Effector CD4-positive, alpha-beta T cell (primary cell): Measurements from ENCODE around the gene PXT1.

Experiments used
- DNase-seq: peaks from one replicate; pipeline ENCODE4 v3.0.0-alpha.2; 2020

PXT1 gene

DNA sequence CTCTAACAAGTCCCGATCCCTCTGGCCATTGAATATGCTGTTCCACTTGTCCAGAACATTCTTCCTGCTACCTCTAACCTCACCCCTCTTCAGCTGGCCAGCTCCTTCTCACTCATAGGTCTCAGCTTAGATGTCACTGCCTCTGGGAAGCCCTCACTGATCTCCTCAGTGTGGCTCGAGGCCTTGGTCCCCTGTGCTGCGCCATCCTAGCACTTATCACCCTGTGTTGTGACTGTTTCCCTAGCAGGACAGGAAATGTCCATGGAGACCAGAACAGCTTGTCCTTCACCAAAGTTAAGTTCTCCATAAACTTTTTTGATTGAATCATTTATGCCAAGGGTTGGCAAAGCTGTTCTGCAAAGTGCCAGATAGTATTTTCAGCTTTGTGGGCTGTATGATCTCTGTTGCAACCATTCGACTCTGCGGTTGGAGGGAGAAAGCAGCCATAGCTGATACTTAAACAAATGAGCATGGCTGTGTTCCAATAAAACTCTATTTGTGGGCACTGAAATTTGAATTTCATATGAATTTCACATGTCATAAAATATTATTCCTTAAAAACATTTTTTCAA, 99.5 kb downstream of the PXT1 start:
- DNase-seq, result no peak

DNA sequence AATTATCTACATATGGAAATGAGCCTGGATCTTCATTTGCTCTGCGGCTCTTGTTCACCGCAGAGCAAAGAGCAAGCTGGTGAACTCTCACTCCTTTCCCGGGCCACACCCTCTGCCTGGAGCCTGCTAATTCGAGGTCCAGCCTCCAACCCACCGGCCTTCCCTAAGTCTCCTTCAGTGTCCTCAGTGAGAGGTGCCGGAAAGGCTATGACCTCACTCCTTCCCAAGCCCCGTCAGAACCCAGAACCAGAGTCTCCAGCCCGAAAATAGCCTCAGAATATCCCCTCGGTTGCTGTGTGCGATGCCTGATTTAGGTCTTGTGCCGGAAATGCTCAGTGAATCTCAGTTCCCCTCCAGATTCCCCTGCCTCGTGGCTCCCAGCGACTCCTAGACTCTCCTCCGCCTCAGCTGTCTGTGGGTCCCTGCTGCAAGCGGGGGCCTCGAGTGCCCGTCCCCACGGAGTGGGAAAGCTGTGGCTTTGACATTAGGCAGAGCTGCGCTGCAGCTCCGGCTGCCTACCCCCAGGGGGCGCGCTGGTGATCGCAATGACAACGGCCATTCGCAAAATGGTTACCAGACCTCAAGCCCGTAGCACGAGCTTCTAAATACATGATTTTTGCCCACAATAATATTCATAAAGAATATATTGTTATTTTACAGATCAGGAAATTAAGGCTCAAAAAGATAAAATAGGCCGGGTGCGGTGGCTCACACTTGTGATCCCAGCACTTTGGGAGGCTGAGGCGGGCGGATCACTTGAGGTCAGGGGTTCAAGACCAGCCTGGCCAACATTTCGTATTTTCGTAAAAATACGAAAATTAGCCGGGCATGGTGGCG, 101.8 kb downstream of the PXT1 start:
- DNase-seq, result peak; percentile 68
